GM10248 (cell line): Measurements from ENCODE around the gene TSNAX.

Source experiments
- CTCF ChIA-PET: fragments of 300-600 bp; sonication (Branson Sonifier 250); formaldehyde crosslinking; extraction: SDS; loops from one replicate; lab custom pipeline; 2021; ENCODE audit warnings: antibody characterized with exemption; lab: Yijun Ruan, JAX
- POLR2A ChIA-PET: fragments of 350-650 bp; sonication (Branson Sonifier 250); formaldehyde crosslinking; extraction: SDS; loops from one replicate; lab custom pipeline; 2020; ENCODE audit warnings: antibody characterized with exemption; lab: Yijun Ruan, JAX
- DNase-seq: peaks from one replicate; pipeline ENCODE4 v3.0.0; 2012; ENCODE audit errors: extremely low spot score
- CTCF ChIP-seq: IDR thresholded peaks from 2 replicates; pipeline ENCODE4 v1.5.1; 2012; ENCODE audit warnings: mild to moderate bottlenecking, low read depth; ENCODE audit errors: extremely low read depth, missing control alignments, control extremely low read depth

TSNAX gene

GRCh38 chr1:231610388-231610787 lies 81.9 kb downstream of the TSNAX start:
- no peak for DNase-seq
- ChIA-PET POLR2A (no interaction called here), CTCF (no interaction called here)
- no peak for TF ChIP-seq CTCF

- DNase-seq: no peak
- ChIA-PET POLR2A (no interaction called here), CTCF (interaction anchor here (1.0 kb wide), 2 partner anchors 10 to 249 kb away, joined by 3 read pairs; no protein-coding TSS in a partner anchor)
- TF ChIP-seq CTCF: no peak
Observed at GRCh38 chr1:231611111-231611510, 82.6 kb downstream of the TSNAX start.

GRCh38 chr1:231611851-231612250 lies 83.4 kb downstream of the TSNAX start:
- ChIA-PET POLR2A (no interaction called here), CTCF (interaction anchor here (1.0 kb wide), 3 partner anchors 9 to 255 kb away, joined by 3 read pairs; no protein-coding TSS in a partner anchor)
- TF ChIP-seq CTCF: no peak
- DNase-seq: no peak

- POLR2A ChIA-PET: no interaction called here
- TF ChIP-seq CTCF: no peak
- DNase-seq: no peak
- CTCF ChIA-PET: interaction anchor here (0.7 to 1.1 kb wide), 4 partner anchors 9 to 263 kb away, joined by 3 read pairs; no protein-coding TSS in a partner anchor
Observed at GRCh38 chr1:231612393-231613089, 84.1 kb downstream of the TSNAX start.

- no peak for DNase-seq
- no peak for TF ChIP-seq CTCF
- ChIA-PET POLR2A (no interaction called here), CTCF (interaction anchor here (0.7 to 1.1 kb wide), 3 partner anchors 8 to 264 kb away, joined by 3 read pairs; no protein-coding TSS in a partner anchor)
Observed at GRCh38 chr1:231613419-231614349, 85.2 kb downstream of the TSNAX start.
